GM19455 (cell line): ENCODE data around the gene CNPY1.
"Not testable (repeated sequence)": the region's sequence is repeated elsewhere in the genome, so short reads cannot be mapped to it uniquely, and the experiment has no call there.

Experiments
- ATAC-seq: cut with Tn5 transposase; IDR thresholded peaks from one replicate; pipeline ENCODE4 v1.9.1; 2021; ENCODE audit not compliant: unreplicated experiment

The CNPY1 gene

GRCh38 chr7:155546449-155546848 is at the start of gene CNPY1:
TSS of gene CNPY1 (minus strand) at chr7:155546559. CDS start at chr7:155545929, 630 bp downstream.
- ATAC-seq, result not testable (repeated sequence)

- ATAC-seq, result no peak
These were observed 48.6 kb upstream of the CNPY1 start for GRCh38 chr7:155594961-155595366.

GRCh38 chr7:155594163-155594732 is 47.9 kb upstream of the CNPY1 start:
- no peak for ATAC-seq

- ATAC-seq, result no peak
These were observed 47.3 kb upstream of the CNPY1 start for GRCh38 chr7:155593461-155594162.

GRCh38 chr7:155591055-155591775 is 44.9 kb upstream of the CNPY1 start:
- ATAC-seq, result no peak

- no peak for ATAC-seq
These were observed 44.1 kb upstream of the CNPY1 start for GRCh38 chr7:155590215-155591018.

- ATAC-seq, result no peak
These were observed 42.9 kb upstream of the CNPY1 start for GRCh38 chr7:155589001-155589980.

GRCh38 chr7:155588468-155588998 is 42.2 kb upstream of the CNPY1 start:
- ATAC-seq, result no peak

- no peak for ATAC-seq
These were observed 41.1 kb upstream of the CNPY1 start for GRCh38 chr7:155587486-155587885.

- ATAC-seq, result no peak
These were observed 40.6 kb upstream of the CNPY1 start for GRCh38 chr7:155586843-155587440.

- no peak for ATAC-seq
These were observed 39.6 kb upstream of the CNPY1 start for GRCh38 chr7:155585951-155586350.

- no peak for ATAC-seq
These were observed 39.2 kb upstream of the CNPY1 start for GRCh38 chr7:155585532-155585895.

GRCh38 chr7:155584763-155585531 is 38.6 kb upstream of the CNPY1 start:
- no peak for ATAC-seq

- no peak for ATAC-seq
These were observed 37.9 kb upstream of the CNPY1 start for GRCh38 chr7:155584261-155584660.

- no peak for ATAC-seq
These were observed 37.3 kb upstream of the CNPY1 start for GRCh38 chr7:155583636-155584035.

- no peak for ATAC-seq
These were observed 35.6 kb upstream of the CNPY1 start for GRCh38 chr7:155581954-155582353.

GRCh38 chr7:155581107-155581830 is 34.9 kb upstream of the CNPY1 start:
- no peak for ATAC-seq

- no peak for ATAC-seq
These were observed 34.0 kb upstream of the CNPY1 start for GRCh38 chr7:155580367-155580766.
